Neural crest cell (in vitro differentiated cells): Measurements from ENCODE around the gene DPP3. TPM values are rescaled to one million over a fixed set of nuclear protein-coding genes. Genes with fewer than 3 reads are reported as not detected.

Experiments used
- DNase-seq: peaks from one replicate; pipeline ENCODE4 v3.0.0; 2021; ENCODE audit warnings: low read depth, mixed read lengths, low spot score
- H3K27ac Mint-ChIP-seq: one replicate; pipeline ENCODE4 v1.8.0; 2021; ENCODE audit warnings: mild to moderate bottlenecking, mixed read lengths; ENCODE audit not compliant: unreplicated experiment
- H3K27me3 Mint-ChIP-seq: 2 replicates; pipeline ENCODE4 v1.8.0; 2021; ENCODE audit warnings: low read depth, mild to moderate bottlenecking, mixed read lengths
- H3K36me3 Mint-ChIP-seq: 2 replicates; pipeline ENCODE4 v1.8.0; 2021; ENCODE audit warnings: low read depth, mild to moderate bottlenecking, mixed read lengths
- H3K4me1 Mint-ChIP-seq: 2 replicates; pipeline ENCODE4 v1.8.0; 2021; ENCODE audit warnings: mixed read lengths
- H3K4me3 Mint-ChIP-seq: one replicate; pipeline ENCODE4 v1.8.0; 2021; ENCODE audit warnings: mild to moderate bottlenecking, mixed read lengths
- H3K9me3 Mint-ChIP-seq: 2 replicates; pipeline ENCODE4 v1.8.0; 2021; ENCODE audit warnings: mixed read lengths
- total RNA-seq: library from RNA; stranded (reverse); gene quantifications from 2 replicates; pipeline ENCODE4 v1.2.1, GENCODE V29; 2021
- TF ChIP-seq, protein P1 (sequence below): fragments of 200-600 bp; sonication (generic); conservative IDR thresholded peaks from 2 replicates; pipeline ENCODE4 v1.5.0; 2021; ENCODE audit warnings: antibody characterized with exemption, mild to moderate bottlenecking

DPP3 gene
- total RNA-seq, 1 donor from 2014 or later: 68.9 TPM

- Mint-ChIP-seq H3K4me1 (peaks cover 25% of the 10 kb centered on the region), H3K4me3 (peak within 1 kb of the TSS; percentile 89), H3K27me3 (peaks cover 23% of the 10 kb centered on the region), H3K27ac (no peak within 1 kb of the TSS), H3K36me3 (no peaks in the 10 kb centered on the region), H3K9me3 (no peaks in the 10 kb centered on the region)
- TF ChIP-seq, protein P1, sequence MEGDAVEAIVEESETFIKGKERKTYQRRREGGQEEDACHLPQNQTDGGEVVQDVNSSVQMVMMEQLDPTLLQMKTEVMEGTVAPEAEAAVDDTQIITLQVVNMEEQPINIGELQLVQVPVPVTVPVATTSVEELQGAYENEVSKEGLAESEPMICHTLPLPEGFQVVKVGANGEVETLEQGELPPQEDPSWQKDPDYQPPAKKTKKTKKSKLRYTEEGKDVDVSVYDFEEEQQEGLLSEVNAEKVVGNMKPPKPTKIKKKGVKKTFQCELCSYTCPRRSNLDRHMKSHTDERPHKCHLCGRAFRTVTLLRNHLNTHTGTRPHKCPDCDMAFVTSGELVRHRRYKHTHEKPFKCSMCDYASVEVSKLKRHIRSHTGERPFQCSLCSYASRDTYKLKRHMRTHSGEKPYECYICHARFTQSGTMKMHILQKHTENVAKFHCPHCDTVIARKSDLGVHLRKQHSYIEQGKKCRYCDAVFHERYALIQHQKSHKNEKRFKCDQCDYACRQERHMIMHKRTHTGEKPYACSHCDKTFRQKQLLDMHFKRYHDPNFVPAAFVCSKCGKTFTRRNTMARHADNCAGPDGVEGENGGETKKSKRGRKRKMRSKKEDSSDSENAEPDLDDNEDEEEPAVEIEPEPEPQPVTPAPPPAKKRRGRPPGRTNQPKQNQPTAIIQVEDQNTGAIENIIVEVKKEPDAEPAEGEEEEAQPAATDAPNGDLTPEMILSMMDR: no peak
- peak; percentile 91 for DNase-seq
Measured at GRCh38 chr11:66545701-66546367, 65.6 kb downstream of the DPP3 start, which contains the start of gene ZDHHC24. Gene ZDHHC24 (minus strand): TSS chr11:66546048. CDS start chr11:66546003, 45 bp downstream.

DNA sequence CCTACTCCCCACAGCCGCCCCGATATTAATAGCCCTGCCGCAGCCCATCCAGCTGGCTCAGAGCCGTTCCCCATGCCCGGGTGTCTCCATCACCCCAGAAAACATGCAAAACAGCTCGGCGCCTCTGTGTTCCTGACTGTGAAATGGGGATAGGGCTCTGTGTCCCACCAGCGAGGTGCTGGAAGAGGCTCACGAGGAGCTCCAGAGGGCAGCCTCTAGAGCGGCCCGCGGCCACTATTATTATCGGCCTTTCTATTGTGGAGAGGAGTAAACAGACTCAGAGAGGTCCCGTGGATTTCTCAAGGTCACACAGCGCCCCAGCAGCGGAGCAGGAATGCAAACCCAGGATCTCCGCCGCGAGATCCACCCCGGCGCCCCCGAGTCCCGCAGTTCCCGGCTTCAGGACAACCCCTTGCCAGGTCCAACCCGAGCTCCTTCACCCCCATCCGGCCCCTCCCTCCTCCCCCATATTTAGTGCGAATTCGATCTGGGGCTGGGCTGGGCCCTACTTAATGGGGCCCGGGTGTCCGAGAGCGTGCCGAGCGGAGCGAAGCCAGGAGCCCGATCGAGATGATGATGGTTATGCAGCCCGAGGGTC, 66.2 kb downstream of the DPP3 start, which contains the start of gene ACTN3:
Gene ACTN3 (plus strand): TSS at position 536 of the 598 bp plus-strand sequence. CDS start 35 bp downstream, at position 571.
- Mint-ChIP-seq H3K36me3 (no peaks in the 10 kb centered on the region), H3K4me1 (peaks cover 25% of the 10 kb centered on the region), H3K4me3 (peak within 1 kb of the TSS; percentile 87), H3K9me3 (no peaks in the 10 kb centered on the region), H3K27ac (no peak within 1 kb of the TSS), H3K27me3 (peaks cover 23% of the 10 kb centered on the region)
- no peak for DNase-seq
- TF ChIP-seq, protein P1: no peak

GRCh38 chr11:66546966-66547661, 66.9 kb downstream of the DPP3 start:
- TF ChIP-seq, protein P1: no peak
- Mint-ChIP-seq H3K27me3 (peaks cover 20% of the 10 kb centered on the region), H3K9me3 (no peaks in the 10 kb centered on the region), H3K27ac (no peak overlapping the region), H3K4me3 (peak overlapping the region; percentile 87), H3K4me1 (peaks cover 25% of the 10 kb centered on the region), H3K36me3 (no peaks in the 10 kb centered on the region)
- DNase-seq: no peak

DNA sequence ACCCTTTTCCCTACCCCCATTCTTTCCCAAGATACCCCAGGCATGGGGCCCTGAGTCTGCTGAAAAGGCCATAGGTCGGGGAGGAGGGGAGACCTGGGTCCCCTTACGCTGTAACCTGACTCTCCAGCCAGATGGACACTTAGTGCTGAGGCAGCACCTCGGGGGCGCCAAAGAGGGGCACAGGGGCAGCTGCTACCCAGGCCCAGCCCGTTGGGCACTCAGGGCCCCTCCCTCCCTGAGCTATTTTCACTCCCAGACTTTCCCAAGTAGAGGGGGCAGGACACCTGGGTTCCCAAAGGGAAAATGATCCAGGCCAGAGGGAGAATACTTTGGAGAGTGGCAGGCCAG, 67.4 kb downstream of the DPP3 start:
- H3K27me3 Mint-ChIP-seq: peaks cover 20% of the 10 kb centered on the region
- DNase-seq: no peak
- no peak overlapping the region for H3K27ac Mint-ChIP-seq
- H3K4me1 Mint-ChIP-seq: peaks cover 25% of the 10 kb centered on the region
- peak overlapping the region; percentile 9 for H3K4me3 Mint-ChIP-seq
- TF ChIP-seq, protein P1: no peak
- no peaks in the 10 kb centered on the region for H3K9me3 Mint-ChIP-seq
- no peaks in the 10 kb centered on the region for H3K36me3 Mint-ChIP-seq

GRCh38 chr11:66548041-66548440, 67.8 kb downstream of the DPP3 start:
- H3K4me3 Mint-ChIP-seq: peak overlapping the region; percentile 56
- no peak overlapping the region for H3K27ac Mint-ChIP-seq
- H3K4me1 Mint-ChIP-seq: peaks cover 25% of the 10 kb centered on the region
- no peaks in the 10 kb centered on the region for H3K36me3 Mint-ChIP-seq
- H3K27me3 Mint-ChIP-seq: peaks cover 20% of the 10 kb centered on the region
- H3K9me3 Mint-ChIP-seq: no peaks in the 10 kb centered on the region
- TF ChIP-seq, protein P1: no peak
- DNase-seq: no peak
